ENCODE results near the gene TPD52L2.
A peak's percentile ranks its signal among the peaks of the same experiment; 100 is the strongest.
"Not testable (repeated sequence)": the region's sequence is repeated elsewhere in the genome, so short reads cannot be mapped to it uniquely, and the experiment has no call there.

The TPD52L2 gene

GRCh38 chr20:63855363-63856097, 9.5 kb upstream of the TPD52L2 start:
- no peak for DNase-seq (ENCODE audit: low read depth in 2 of 2)

GRCh38 chr20:63856098-63856511, 9.0 kb upstream of the TPD52L2 start:
- no peak for DNase-seq (ENCODE audit: low read depth in 2 of 2)

GRCh38 chr20:63857764-63858392, 7.2 kb upstream of the TPD52L2 start:
- DNase-seq (ENCODE audit: low read depth in 2 of 2): no peak

GRCh38 chr20:63858393-63859165, 6.5 kb upstream of the TPD52L2 start:
- DNase-seq (ENCODE audit: low read depth in 2 of 2): no peak

- DNase-seq (ENCODE audit: low read depth in 2 of 2): no peak
These were observed 5.8 kb upstream of the TPD52L2 start for GRCh38 chr20:63859166-63859699.

- no peak for DNase-seq (ENCODE audit: low read depth in 2 of 2)
These were observed 4.6 kb upstream of the TPD52L2 start for GRCh38 chr20:63860325-63861051.

- DNase-seq (ENCODE audit: low read depth in 2 of 2): no peak
These were observed 3.6 kb upstream of the TPD52L2 start, which contains the start of gene ABHD16B for GRCh38 chr20:63861365-63861934. ABHD16B (plus strand) TSS chr20:63861498; CDS start chr20:63861541, 43 bp downstream.

- DNase-seq (ENCODE audit: low read depth in 2 of 2): no peak
These were observed 2.8 kb upstream of the TPD52L2 start for GRCh38 chr20:63861981-63862901.

GRCh38 chr20:63863021-63863797, 1.9 kb upstream of the TPD52L2 start:
- DNase-seq (ENCODE audit: low read depth in 2 of 2): no peak

GRCh38 chr20:63863798-63864544, 1.1 kb upstream of the TPD52L2 start:
- peak; percentile 49 to 63 for DNase-seq (ENCODE audit: low read depth in 2 of 2)

- no peak for DNase-seq (ENCODE audit: low read depth in 2 of 2)
These were observed 509 bp upstream of the TPD52L2 start for GRCh38 chr20:63864545-63864977.

- DNase-seq (ENCODE audit: low read depth in 2 of 2): not testable (repeated sequence)
These were observed 2.0 kb downstream of the TPD52L2 start for GRCh38 chr20:63867042-63867441.

GRCh38 chr20:63868264-63868663, 3.2 kb downstream of the TPD52L2 start:
- no peak for DNase-seq (ENCODE audit: low read depth in 2 of 2)

- DNase-seq (ENCODE audit: low read depth in 2 of 2): peak in 1 of 2 donors; percentile 28
These were observed 8.5 kb downstream of the TPD52L2 start for GRCh38 chr20:63873477-63873971.

- not testable (repeated sequence) for DNase-seq (ENCODE audit: low read depth in 2 of 2)
These were observed 9.2 kb downstream of the TPD52L2 start for GRCh38 chr20:63874241-63874640.

- DNase-seq (ENCODE audit: low read depth in 2 of 2): no peak
These were observed 11.5 kb downstream of the TPD52L2 start for GRCh38 chr20:63876489-63877036.

- DNase-seq (ENCODE audit: low read depth in 2 of 2): no peak
These were observed 12.8 kb downstream of the TPD52L2 start for GRCh38 chr20:63877755-63878470.
